Activated naive CD8-positive, alpha-beta T cell treated with anti-CD3 and anti-CD28 coated beads, Interleukin-2, amount 10 ng/mL, durations not matched to agents 7 days and 5 days (primary cell): ENCODE data around the gene HSD17B1. TPM values are rescaled to one million over a fixed set of nuclear protein-coding genes. Genes with fewer than 3 reads are reported as not detected.

Source experiments
- ATAC-seq: fragments of 150-1000 bp; cut with Tn5 transposase; one replicate; pipeline ENCODE4 v1.10.0; 2021; ENCODE audit warnings: low read depth, moderate library complexity
- POLR2A ChIA-PET: fragments of 350-600 bp; sonication (Branson Sonifier 250); formaldehyde crosslinking; loops from one replicate; lab custom pipeline; 2021; ENCODE audit warnings: antibody characterized with exemption; lab: Charles Lee
- DNase-seq: peaks from one replicate; pipeline ENCODE4 v3.0.0; 2021
- H3K27ac Mint-ChIP-seq: one replicate; pipeline ENCODE4 v1.8.0; 2022; ENCODE audit warnings: mild to moderate bottlenecking, mixed read lengths
- H3K27me3 Mint-ChIP-seq: one replicate; pipeline ENCODE4 v1.8.0; 2022; ENCODE audit warnings: mild to moderate bottlenecking, moderate library complexity, mixed read lengths
- H3K36me3 Mint-ChIP-seq: one replicate; pipeline ENCODE4 v1.8.0; 2021; ENCODE audit warnings: mild to moderate bottlenecking, mixed read lengths
- H3K4me1 Mint-ChIP-seq: one replicate; pipeline ENCODE4 v1.8.0; 2021; ENCODE audit warnings: mixed read lengths
- H3K4me3 Mint-ChIP-seq: one replicate; pipeline ENCODE4 v1.8.0; 2022; ENCODE audit warnings: mild to moderate bottlenecking, moderate library complexity, mixed read lengths
- H3K9me3 Mint-ChIP-seq: one replicate; pipeline ENCODE4 v1.8.0; 2021; ENCODE audit warnings: mixed read lengths
- total RNA-seq, 2 experiments: library from RNA; stranded (reverse); gene quantifications; one replicate each; pipeline ENCODE4 v1.2.3, GENCODE V29; 2021

HSD17B1 gene
- total RNA-seq, 2 experiments from 2014 or later, result 1.2 TPM

- peaks cover 22% of the 10 kb centered on the region for H3K36me3 Mint-ChIP-seq
- H3K27me3 Mint-ChIP-seq, result no peaks in the 10 kb centered on the region
- H3K4me3 Mint-ChIP-seq, result peak overlapping the region; percentile 97
- DNase-seq (no peak), ATAC-seq (no peak)
- peak overlapping the region; percentile 61 for H3K27ac Mint-ChIP-seq
- peaks cover 31% of the 10 kb centered on the region for H3K4me1 Mint-ChIP-seq
- H3K9me3 Mint-ChIP-seq, result no peaks in the 10 kb centered on the region
- POLR2A ChIA-PET, result interaction anchor here (0.8 to 6.2 kb wide), 8 partner anchors 9 to 111 kb away, joined by 3 to 56 read pairs (median 8); partner anchors contain the start of genes NAGLU and PSMC3IP
Observed at GRCh38 chr17:42568341-42569111, 15.8 kb downstream of the HSD17B1 start.

DNA sequence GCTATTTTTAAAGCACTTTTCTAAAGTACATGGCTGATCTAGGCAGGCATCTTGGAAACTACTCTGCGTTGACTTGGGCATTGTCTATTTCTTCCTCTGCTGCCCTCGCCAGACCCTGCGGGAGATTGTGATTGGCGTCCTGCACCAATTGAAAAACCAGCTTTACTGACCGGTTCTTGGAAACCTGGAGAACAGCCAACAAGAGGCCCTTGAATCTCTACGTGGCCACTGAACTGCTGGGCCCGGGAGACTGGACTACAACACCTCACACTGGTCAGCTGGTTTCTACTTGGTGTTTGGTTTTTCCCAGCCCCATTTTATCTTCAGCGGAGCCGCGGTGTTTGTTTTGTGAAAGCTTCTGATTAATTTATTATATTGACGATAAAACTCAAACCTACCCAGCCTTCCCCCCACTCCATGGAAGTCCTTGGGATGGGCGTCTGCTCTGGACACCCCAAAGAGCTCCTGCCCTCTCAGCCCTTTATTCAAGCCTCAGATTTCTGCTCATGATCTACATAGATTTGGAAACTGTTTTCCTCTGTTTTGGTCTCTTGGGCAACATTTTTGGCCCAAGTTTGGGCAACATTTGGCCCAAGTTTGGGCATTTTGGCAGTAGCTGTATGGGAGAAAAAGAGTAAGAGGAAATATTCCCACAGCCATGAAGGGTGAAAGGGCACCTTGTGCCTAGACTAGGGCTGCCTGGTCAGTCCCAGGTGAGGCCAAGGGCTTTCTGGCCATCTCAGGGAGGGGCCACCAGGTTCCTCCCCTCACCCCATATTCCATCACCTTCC, 18.9 kb downstream of the HSD17B1 start:
- peaks cover 23% of the 10 kb centered on the region for H3K36me3 Mint-ChIP-seq
- POLR2A ChIA-PET, result no interaction called here
- H3K4me3 Mint-ChIP-seq, result no peak overlapping the region
- no peak overlapping the region for H3K27ac Mint-ChIP-seq
- no peaks in the 10 kb centered on the region for H3K9me3 Mint-ChIP-seq
- H3K27me3 Mint-ChIP-seq, result no peaks in the 10 kb centered on the region
- DNase-seq (no peak), ATAC-seq (no peak)
- H3K4me1 Mint-ChIP-seq, result peaks cover 34% of the 10 kb centered on the region

DNA sequence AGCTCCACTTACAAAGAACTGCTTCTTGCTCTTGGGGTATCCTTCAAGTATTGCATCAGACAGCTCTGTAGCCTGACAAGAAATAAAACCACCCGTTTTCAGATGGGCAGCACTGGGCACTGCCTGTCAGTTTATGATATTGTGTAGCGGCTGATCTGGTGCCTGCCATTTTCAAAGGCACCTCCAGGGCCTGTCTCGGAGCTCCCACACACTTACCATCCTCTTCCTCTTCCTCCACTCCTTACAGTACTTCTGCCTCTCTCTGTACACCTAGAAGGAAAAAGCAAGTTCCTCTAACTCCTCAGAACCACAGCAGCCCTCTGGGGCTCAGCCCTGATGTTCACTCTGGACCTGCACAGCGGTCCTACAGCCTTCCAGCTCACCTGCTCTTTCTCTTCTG, 20.4 kb downstream of the HSD17B1 start:
- no peak overlapping the region for H3K27ac Mint-ChIP-seq
- ATAC-seq (no peak), DNase-seq (no peak)
- H3K4me1 Mint-ChIP-seq, result peaks cover 33% of the 10 kb centered on the region
- POLR2A ChIA-PET, result no interaction called here
- no peaks in the 10 kb centered on the region for H3K27me3 Mint-ChIP-seq
- H3K36me3 Mint-ChIP-seq, result peaks cover 21% of the 10 kb centered on the region
- no peaks in the 10 kb centered on the region for H3K9me3 Mint-ChIP-seq
- no peak overlapping the region for H3K4me3 Mint-ChIP-seq

GRCh38 chr17:42574463-42574862, 21.7 kb downstream of the HSD17B1 start:
- H3K4me3 Mint-ChIP-seq, result no peak overlapping the region
- H3K4me1 Mint-ChIP-seq, result peaks cover 31% of the 10 kb centered on the region
- no peak overlapping the region for H3K27ac Mint-ChIP-seq
- POLR2A ChIA-PET, result no interaction called here
- H3K27me3 Mint-ChIP-seq, result no peaks in the 10 kb centered on the region
- peaks cover 18% of the 10 kb centered on the region for H3K36me3 Mint-ChIP-seq
- ATAC-seq (no peak), DNase-seq (no peak)
- H3K9me3 Mint-ChIP-seq, result no peaks in the 10 kb centered on the region

- no peaks in the 10 kb centered on the region for H3K9me3 Mint-ChIP-seq
- ATAC-seq (no peak), DNase-seq (no peak)
- POLR2A ChIA-PET, result interaction anchor here (1.3 to 3.6 kb wide), 10 partner anchors 10 to 201 kb away, joined by 3 to 56 read pairs (median 6); partner anchors contain the start of genes CCR10, COASY, MLX and NAGLU
- H3K4me3 Mint-ChIP-seq, result peak overlapping the region; percentile 97
- H3K36me3 Mint-ChIP-seq, result peaks cover 19% of the 10 kb centered on the region
- H3K27ac Mint-ChIP-seq, result peak overlapping the region; percentile 78
- H3K4me1 Mint-ChIP-seq, result peaks cover 26% of the 10 kb centered on the region
- no peaks in the 10 kb centered on the region for H3K27me3 Mint-ChIP-seq
Observed at GRCh38 chr17:42577140-42577531, 24.4 kb downstream of the HSD17B1 start.

DNA sequence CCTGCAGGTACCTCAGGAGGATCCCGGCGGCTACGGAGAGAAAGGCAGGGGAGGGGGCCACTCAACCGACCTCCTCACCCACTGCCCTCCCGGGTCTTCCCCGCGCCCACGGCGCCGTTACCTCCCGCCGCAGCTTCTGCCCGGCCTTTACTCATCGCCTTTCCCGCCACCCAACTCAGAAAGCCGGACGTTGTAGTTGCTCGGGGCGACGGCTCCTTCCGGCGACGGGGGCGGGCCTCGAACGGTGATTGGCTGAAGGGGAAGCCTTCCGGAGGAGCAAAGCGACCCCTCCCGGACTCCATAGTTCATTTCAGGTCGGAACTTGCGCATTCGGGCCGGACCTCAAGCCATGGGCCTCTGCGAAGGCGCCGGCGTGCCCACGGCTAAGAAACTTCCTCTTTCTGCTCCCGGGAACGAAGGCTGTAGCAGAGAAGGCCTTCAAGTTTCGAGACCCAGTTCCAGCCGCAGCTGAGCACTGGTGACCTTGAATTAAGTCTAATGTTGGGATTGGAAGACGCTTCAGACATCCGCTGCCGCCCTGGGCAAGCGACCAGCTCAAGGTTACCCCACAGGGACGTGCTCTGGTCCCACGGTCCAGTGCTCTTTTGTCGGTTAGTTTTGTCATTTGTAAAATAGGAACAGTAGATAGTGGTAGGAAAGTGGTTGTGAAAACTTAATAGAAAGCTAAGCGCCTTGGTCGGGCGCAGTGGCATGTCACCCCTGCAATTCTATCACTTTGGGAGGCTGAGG, 25.0 kb downstream of the HSD17B1 start, which contains the start of gene PSMC3IP:
Gene PSMC3IP, minus strand, starts transcription at position 198 of the 750 bp plus-strand sequence. Its CDS starts 43 bp downstream, at position 155.
- Mint-ChIP-seq H3K4me1 (peaks cover 26% of the 10 kb centered on the region), H3K27ac (peak within 1 kb of the TSS; percentile 95), H3K27me3 (no peaks in the 10 kb centered on the region), H3K36me3 (peaks cover 19% of the 10 kb centered on the region), H3K4me3 (peak within 1 kb of the TSS; percentile 97), H3K9me3 (no peaks in the 10 kb centered on the region)
- peak; percentile 92 for DNase-seq
- POLR2A ChIA-PET, result interaction anchor here (0.9 to 3.6 kb wide), 18 partner anchors 11 to 247 kb away, joined by 3 to 56 read pairs (median 6); partner anchors contain the start of genes BECN1, CCR10, COASY and MLX
- ATAC-seq, result peak; percentile 88

DNA sequence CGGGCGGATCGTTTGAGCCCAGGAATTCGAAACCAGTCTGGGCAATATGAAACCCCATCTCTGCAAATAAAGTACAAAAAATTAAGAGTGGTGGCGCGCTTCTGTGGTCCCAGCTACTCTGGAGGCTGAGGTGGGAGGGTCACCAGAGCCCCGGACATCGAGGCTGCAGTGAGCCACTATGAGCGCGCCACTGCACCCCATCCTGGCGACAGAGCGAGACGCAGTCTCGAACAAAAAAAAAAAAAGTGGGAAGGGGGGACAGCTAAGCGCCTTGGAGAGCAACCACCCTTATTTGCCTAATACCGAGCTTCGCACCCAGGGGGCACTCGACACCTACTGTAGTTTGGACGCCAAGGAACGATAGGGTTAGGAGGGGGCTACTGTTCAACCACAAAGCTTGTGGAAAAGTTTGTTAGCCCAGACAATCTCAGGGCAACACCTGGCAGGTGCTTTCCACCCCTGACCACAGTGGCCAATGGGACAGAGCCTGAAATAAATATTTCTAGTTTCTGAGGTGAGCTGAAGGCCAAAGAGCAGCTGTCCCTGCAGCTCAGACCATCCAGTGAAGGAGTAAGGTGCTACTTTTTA, 25.7 kb downstream of the HSD17B1 start:
- peaks cover 24% of the 10 kb centered on the region for H3K4me1 Mint-ChIP-seq
- no peaks in the 10 kb centered on the region for H3K9me3 Mint-ChIP-seq
- H3K27me3 Mint-ChIP-seq, result no peaks in the 10 kb centered on the region
- peak; percentile 78 for DNase-seq
- POLR2A ChIA-PET, result interaction anchor here (0.5 to 3.6 kb wide), 19 partner anchors 11 to 1465 kb away, joined by 3 to 56 read pairs (median 5); partner anchors contain the start of genes BECN1, CCR10, COASY and MLX
- H3K27ac Mint-ChIP-seq, result peak overlapping the region; percentile 95
- ATAC-seq, result peak; percentile 46
- peak overlapping the region; percentile 97 for H3K4me3 Mint-ChIP-seq
- H3K36me3 Mint-ChIP-seq, result peaks cover 21% of the 10 kb centered on the region

- Mint-ChIP-seq H3K9me3 (no peaks in the 10 kb centered on the region), H3K36me3 (peaks cover 15% of the 10 kb centered on the region), H3K27ac (peak overlapping the region; percentile 3), H3K4me1 (peaks cover 15% of the 10 kb centered on the region), H3K4me3 (peak overlapping the region; percentile 2), H3K27me3 (no peaks in the 10 kb centered on the region)
- no peak for DNase-seq
- ATAC-seq, result no peak
- POLR2A ChIA-PET, result interaction anchor here (1.0 to 1.3 kb wide), 2 partner anchors 29 to 32 kb away, joined by 4 read pairs; partner anchors contain the start of genes RETREG3 and TUBG1
Observed at GRCh38 chr17:42579794-42580551, 27.2 kb downstream of the HSD17B1 start.

GRCh38 chr17:42581744-42582270, 29.1 kb downstream of the HSD17B1 start:
- POLR2A ChIA-PET, result interaction anchor here (0.7 kb wide), 1 partner anchor 27 kb away, joined by 3 read pairs; no protein-coding TSS in a partner anchor
- no peaks in the 10 kb centered on the region for H3K9me3 Mint-ChIP-seq
- H3K36me3 Mint-ChIP-seq, result peaks cover 13% of the 10 kb centered on the region
- ATAC-seq (no peak), DNase-seq (no peak)
- H3K27me3 Mint-ChIP-seq, result no peaks in the 10 kb centered on the region
- peaks cover 6% of the 10 kb centered on the region for H3K4me1 Mint-ChIP-seq
- no peak overlapping the region for H3K27ac Mint-ChIP-seq
- no peak overlapping the region for H3K4me3 Mint-ChIP-seq

GRCh38 chr17:42584880-42585279, 32.2 kb downstream of the HSD17B1 start:
- Mint-ChIP-seq H3K27ac (no peak overlapping the region), H3K27me3 (no peaks in the 10 kb centered on the region), H3K9me3 (no peaks in the 10 kb centered on the region), H3K4me3 (no peak overlapping the region), H3K4me1 (no peaks in the 10 kb centered on the region), H3K36me3 (peaks cover 19% of the 10 kb centered on the region)
- ATAC-seq (no peak), DNase-seq (no peak)
- POLR2A ChIA-PET, result no interaction called here

DNA sequence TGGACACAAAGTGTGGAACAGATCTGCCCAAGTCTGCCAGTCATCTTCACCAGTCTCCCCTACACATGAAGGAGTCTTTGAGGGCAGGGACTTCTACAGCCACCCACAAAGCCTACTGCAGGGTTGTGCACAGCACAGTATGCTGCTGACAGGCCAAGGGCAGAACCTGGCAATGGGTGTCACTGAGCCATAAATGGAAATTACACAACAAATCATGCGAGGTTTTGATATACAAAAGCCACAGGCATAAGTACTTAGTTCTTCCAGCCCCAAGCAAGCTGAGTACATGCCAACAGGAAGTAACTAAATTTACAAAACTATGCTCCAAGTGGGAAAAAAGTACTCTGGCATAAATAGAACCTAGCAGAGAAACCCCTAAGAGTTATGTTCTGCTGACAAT, 32.6 kb downstream of the HSD17B1 start:
- DNase-seq (no peak), ATAC-seq (no peak)
- H3K9me3 Mint-ChIP-seq, result no peaks in the 10 kb centered on the region
- H3K27me3 Mint-ChIP-seq, result no peaks in the 10 kb centered on the region
- POLR2A ChIA-PET, result no interaction called here
- peaks cover 19% of the 10 kb centered on the region for H3K36me3 Mint-ChIP-seq
- no peak overlapping the region for H3K4me3 Mint-ChIP-seq
- peaks cover 2% of the 10 kb centered on the region for H3K4me1 Mint-ChIP-seq
- no peak overlapping the region for H3K27ac Mint-ChIP-seq
